ENCODE results near the gene SORCS3.

SORCS3 gene

GRCh38 chr10:104643303-104643663, 2.2 kb downstream of the SORCS3 start:
- no peak for DNase-seq (ENCODE audit: low read depth, low spot score)

- DNase-seq (ENCODE audit: low read depth, low spot score): no peak
Measured at GRCh38 chr10:104646146-104646545, 5.1 kb downstream of the SORCS3 start.

GRCh38 chr10:104648421-104648820, 7.3 kb downstream of the SORCS3 start:
- no peak for DNase-seq (ENCODE audit: low read depth, low spot score)

GRCh38 chr10:104650072-104650471, 9.0 kb downstream of the SORCS3 start:
- DNase-seq (ENCODE audit: low read depth, low spot score): peak; percentile 33

- DNase-seq (ENCODE audit: low read depth, low spot score): no peak
Measured at GRCh38 chr10:104650635-104651331, 9.7 kb downstream of the SORCS3 start.

GRCh38 chr10:104657036-104657435, 15.9 kb downstream of the SORCS3 start:
- no peak for DNase-seq (ENCODE audit: low read depth, low spot score)

- peak; percentile 81 for DNase-seq (ENCODE audit: low read depth, low spot score)
Measured at GRCh38 chr10:104657457-104657856, 16.4 kb downstream of the SORCS3 start.

- DNase-seq (ENCODE audit: low read depth, low spot score): no peak
Measured at GRCh38 chr10:104658067-104658466, 17.0 kb downstream of the SORCS3 start.

- no peak for DNase-seq (ENCODE audit: low read depth, low spot score)
Measured at GRCh38 chr10:104659809-104660208, 18.7 kb downstream of the SORCS3 start.

GRCh38 chr10:104663076-104663475, 22.0 kb downstream of the SORCS3 start:
- DNase-seq (ENCODE audit: low read depth, low spot score): no peak

- no peak for DNase-seq (ENCODE audit: low read depth, low spot score)
Measured at GRCh38 chr10:104663563-104663962, 22.5 kb downstream of the SORCS3 start.

GRCh38 chr10:104664205-104664604, 23.1 kb downstream of the SORCS3 start:
- DNase-seq (ENCODE audit: low read depth, low spot score): no peak

- DNase-seq (ENCODE audit: low read depth, low spot score): no peak
Measured at GRCh38 chr10:104665174-104665573, 24.1 kb downstream of the SORCS3 start.

- no peak for DNase-seq (ENCODE audit: low read depth, low spot score)
Measured at GRCh38 chr10:104666106-104666505, 25.0 kb downstream of the SORCS3 start.

GRCh38 chr10:104676874-104677273, 35.8 kb downstream of the SORCS3 start:
- no peak for DNase-seq (ENCODE audit: low read depth, low spot score)

GRCh38 chr10:104678658-104679057, 37.6 kb downstream of the SORCS3 start:
- no peak for DNase-seq (ENCODE audit: low read depth, low spot score)

GRCh38 chr10:104680467-104681401, 39.6 kb downstream of the SORCS3 start:
- DNase-seq (ENCODE audit: low read depth, low spot score): peak; percentile 64

- no peak for DNase-seq (ENCODE audit: low read depth, low spot score)
Measured at GRCh38 chr10:104681485-104681884, 40.4 kb downstream of the SORCS3 start.

- no peak for DNase-seq (ENCODE audit: low read depth, low spot score)
Measured at GRCh38 chr10:104683567-104683966, 42.5 kb downstream of the SORCS3 start.

- DNase-seq (ENCODE audit: low read depth, low spot score): no peak
Measured at GRCh38 chr10:104686829-104687228, 45.7 kb downstream of the SORCS3 start.

GRCh38 chr10:104688251-104689042, 47.4 kb downstream of the SORCS3 start:
- DNase-seq (ENCODE audit: low read depth, low spot score): peak; percentile 63

- no peak for DNase-seq (ENCODE audit: low read depth, low spot score)
Measured at GRCh38 chr10:104689105-104689504, 48.0 kb downstream of the SORCS3 start.
